Uterus (tissue), 2 donors: Measurements from ENCODE around the gene RTEL1.

Experiments used
- POLR2A ChIP-seq, 2 donors: fragments of 450-650 bp; IDR thresholded peaks; one replicate each; pipeline ENCODE4 v1.6.1; 2016; ENCODE audit warnings: antibody characterized with exemption in 2 of 2, mild to moderate bottlenecking in 1 of 2, moderate library complexity in 1 of 2
- TF ChIP-seq, protein P1 (sequence below), 4 experiments: fragments of 200-600 bp in 2 of 4; fragments of 450-650 bp in 2 of 4; sonication (generic) in 2 of 4; IDR thresholded peaks; one replicate each; pipeline ENCODE4 v1.5.1; 2016 to 2019; ENCODE audit warnings: antibody characterized with exemption in 4 of 4, mild to moderate bottlenecking in 2 of 4, moderate library complexity in 1 of 4

GRCh38 chr20:63733117-63733516, 75.0 kb downstream of the RTEL1 start:
- TF ChIP-seq POLR2A (IDR thresholded peaks at IDR 0.05) = no peak
- TF ChIP-seq, protein P1, sequence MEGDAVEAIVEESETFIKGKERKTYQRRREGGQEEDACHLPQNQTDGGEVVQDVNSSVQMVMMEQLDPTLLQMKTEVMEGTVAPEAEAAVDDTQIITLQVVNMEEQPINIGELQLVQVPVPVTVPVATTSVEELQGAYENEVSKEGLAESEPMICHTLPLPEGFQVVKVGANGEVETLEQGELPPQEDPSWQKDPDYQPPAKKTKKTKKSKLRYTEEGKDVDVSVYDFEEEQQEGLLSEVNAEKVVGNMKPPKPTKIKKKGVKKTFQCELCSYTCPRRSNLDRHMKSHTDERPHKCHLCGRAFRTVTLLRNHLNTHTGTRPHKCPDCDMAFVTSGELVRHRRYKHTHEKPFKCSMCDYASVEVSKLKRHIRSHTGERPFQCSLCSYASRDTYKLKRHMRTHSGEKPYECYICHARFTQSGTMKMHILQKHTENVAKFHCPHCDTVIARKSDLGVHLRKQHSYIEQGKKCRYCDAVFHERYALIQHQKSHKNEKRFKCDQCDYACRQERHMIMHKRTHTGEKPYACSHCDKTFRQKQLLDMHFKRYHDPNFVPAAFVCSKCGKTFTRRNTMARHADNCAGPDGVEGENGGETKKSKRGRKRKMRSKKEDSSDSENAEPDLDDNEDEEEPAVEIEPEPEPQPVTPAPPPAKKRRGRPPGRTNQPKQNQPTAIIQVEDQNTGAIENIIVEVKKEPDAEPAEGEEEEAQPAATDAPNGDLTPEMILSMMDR (IDR thresholded peaks at IDR 0.05) = no peak
